LNCaP clone FGC (cell line): ENCODE data around the gene SHB.

ENCODE experiments used
- DNase-seq: peaks from one replicate; pipeline ENCODE4 v3.0.0-alpha.2; 2011; ENCODE audit warnings: low read depth
- H3K4me3 ChIP-seq: 2 replicates; pipeline ENCODE4 v1.5.1; 2011; ENCODE audit warnings: mild to moderate bottlenecking, low read depth, low read length, control low read depth
- TF ChIP-seq, protein P1 (sequence below): IDR thresholded peaks from 2 replicates; pipeline ENCODE4 v1.5.1; 2012; ENCODE audit warnings: mild to moderate bottlenecking; ENCODE audit not compliant: control insufficient read depth, insufficient read depth; ENCODE audit errors: extremely low read depth

SHB gene

DNA sequence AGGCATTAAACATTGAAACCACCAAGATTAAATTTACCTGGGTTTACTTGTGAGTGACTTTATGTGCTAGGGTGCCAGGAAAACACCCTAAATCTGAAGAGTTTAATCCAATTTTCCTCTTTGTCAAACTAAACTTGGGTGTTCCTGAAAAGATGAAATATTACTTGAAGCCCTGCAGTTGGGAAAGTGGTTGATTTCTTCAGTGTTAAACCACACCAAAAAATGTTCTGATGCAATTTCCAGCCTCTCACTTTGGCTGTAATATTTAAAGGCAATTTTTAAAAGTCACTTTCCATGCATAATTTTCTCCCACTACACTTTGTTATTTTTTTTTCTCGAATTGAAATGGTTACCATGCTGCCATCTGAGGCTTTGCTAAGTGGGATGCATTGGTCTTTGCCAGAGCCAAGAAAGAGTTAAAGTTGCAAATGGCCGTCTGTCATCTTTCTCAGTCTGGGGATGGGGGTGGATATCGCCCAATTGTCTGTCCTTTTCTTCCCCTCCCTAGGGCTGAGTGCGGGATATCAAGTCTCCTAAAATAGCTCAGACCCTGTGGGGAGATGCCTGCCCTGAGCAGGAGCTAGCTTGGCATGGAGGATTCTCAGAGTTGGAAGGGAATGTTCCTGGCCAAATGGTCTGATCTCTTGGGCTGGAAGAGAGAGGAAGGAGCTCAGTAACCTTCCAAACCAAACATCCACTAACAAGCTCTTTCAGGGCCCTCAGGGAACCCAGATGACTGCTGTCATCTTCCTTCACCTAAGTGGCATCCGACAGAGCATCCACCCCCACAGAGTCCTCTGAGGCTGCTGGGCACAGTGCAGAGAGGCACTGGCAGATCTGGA lies 13.6 kb upstream of the SHB start:
- no peak overlapping the region for H3K4me3 ChIP-seq
- no peak for DNase-seq
- TF ChIP-seq, protein P1, sequence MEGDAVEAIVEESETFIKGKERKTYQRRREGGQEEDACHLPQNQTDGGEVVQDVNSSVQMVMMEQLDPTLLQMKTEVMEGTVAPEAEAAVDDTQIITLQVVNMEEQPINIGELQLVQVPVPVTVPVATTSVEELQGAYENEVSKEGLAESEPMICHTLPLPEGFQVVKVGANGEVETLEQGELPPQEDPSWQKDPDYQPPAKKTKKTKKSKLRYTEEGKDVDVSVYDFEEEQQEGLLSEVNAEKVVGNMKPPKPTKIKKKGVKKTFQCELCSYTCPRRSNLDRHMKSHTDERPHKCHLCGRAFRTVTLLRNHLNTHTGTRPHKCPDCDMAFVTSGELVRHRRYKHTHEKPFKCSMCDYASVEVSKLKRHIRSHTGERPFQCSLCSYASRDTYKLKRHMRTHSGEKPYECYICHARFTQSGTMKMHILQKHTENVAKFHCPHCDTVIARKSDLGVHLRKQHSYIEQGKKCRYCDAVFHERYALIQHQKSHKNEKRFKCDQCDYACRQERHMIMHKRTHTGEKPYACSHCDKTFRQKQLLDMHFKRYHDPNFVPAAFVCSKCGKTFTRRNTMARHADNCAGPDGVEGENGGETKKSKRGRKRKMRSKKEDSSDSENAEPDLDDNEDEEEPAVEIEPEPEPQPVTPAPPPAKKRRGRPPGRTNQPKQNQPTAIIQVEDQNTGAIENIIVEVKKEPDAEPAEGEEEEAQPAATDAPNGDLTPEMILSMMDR, result no peak

DNA sequence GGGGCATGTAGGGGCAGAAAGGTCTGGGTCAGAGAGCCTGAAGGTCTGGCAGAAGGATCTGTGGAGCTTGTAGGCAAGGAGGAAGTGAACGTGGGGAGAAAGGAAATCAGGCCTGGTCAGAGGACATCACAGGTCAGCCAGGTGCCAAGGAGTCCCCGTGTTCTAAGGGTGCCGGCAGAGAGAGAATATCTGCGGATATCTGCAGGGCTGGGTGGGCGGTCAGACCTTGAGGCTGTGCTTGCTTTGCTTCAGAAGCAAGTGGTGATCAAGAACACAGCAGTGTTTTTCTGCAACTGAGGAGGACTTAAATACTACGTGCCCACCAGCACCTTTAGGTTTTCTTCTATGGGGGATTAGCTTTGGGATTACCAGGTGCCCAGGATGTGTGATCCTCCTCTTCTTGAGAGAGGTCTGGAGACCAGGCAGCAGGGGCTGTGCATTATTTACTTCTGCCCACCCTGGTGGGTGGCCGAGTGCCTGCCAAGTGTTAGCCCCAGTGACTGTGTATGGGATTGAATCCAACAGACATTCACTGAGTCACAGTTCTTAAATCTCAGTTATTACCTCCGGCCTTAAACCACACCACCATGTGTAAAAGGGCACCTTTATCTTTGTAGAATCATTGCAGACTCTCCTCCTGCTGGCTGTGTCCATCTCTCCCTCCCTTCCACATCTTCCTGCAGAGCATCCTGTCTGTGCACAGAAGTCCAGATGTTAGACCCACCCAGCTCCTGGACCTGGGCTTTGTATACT lies 12.5 kb upstream of the SHB start:
- DNase-seq, result no peak
- no peak overlapping the region for H3K4me3 ChIP-seq
- TF ChIP-seq, protein P1, result no peak

DNA sequence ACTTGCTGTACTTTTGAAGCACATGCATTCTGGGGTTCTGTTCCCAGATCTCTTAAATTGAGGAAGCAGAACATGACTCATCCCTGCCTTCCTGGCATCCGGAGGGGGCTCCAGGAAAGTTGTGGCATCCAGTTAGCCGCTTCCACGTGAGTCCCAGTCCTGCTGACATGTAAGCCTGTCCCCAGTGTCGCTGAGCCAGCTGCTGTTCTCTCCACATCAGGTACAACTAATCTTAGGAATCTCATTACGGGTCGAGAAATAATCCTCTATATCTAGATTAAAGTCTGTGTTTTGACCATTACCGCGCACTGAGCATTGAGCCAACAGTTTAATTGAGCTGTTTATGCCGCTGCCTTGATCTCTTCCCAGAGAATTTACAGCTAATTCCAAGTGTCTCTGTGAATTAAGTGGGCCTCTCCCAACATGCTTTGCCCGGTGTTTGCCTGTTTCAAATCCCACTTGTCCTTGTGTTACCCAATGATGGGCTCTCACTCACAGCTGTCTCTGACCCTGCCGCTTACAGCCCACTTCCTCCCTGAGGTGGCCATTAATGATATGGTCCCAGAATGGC lies 10.5 kb upstream of the SHB start:
- no peak for DNase-seq
- no peak overlapping the region for H3K4me3 ChIP-seq
- TF ChIP-seq, protein P1, result no peak

DNA sequence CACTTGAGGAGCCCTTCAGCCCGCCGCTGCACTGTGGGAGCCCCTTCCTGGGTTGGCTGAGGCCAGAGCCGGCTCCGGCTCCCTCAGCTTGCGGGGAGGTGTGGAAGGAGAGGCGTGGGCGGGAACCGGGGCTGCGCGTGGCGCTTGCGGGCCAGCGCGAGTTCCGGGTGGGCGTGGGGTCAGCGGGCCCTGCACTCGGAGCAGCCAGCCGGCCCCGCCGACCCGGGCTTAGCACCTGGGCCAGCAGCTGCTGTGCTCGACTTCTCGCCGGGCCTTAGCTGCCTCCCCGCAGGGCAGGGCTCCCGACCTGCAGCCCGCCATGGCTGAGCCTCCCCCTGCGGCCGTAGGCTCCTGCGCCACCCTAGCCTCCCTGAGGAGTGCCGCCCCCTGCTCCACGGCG lies 6.2 kb upstream of the SHB start:
- no peak for DNase-seq
- TF ChIP-seq, protein P1, result no peak

DNA sequence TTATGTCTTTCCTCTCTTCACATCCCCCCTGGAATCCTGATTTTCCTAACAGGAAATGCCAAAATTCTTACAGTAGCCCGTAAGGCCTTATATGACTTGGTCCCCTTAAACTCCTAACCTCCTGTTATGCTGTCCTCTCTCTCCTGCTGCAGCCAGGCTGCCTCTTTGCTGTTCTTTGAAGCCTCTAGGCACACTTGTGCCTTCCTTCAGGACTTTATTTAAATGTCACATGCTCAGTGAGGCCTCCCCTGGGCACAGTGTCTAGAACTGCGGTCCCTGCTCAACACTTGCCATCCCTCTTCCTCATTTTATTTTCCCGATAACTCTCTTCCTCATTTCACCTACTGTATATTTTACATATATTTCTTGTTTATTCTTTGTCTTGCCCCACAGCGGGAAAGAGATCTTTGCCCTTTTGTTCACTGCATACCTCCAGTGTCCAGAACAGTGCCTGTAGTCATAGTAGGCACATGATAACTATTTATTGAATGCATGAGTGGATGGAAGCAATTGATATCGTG lies 5.5 kb upstream of the SHB start:
- no peak overlapping the region for H3K4me3 ChIP-seq
- TF ChIP-seq, protein P1, result no peak
- DNase-seq, result no peak

More for the DNA sequence above, 6.2 kb upstream of the SHB start:
- H3K4me3 ChIP-seq, result no peak overlapping the region

DNA sequence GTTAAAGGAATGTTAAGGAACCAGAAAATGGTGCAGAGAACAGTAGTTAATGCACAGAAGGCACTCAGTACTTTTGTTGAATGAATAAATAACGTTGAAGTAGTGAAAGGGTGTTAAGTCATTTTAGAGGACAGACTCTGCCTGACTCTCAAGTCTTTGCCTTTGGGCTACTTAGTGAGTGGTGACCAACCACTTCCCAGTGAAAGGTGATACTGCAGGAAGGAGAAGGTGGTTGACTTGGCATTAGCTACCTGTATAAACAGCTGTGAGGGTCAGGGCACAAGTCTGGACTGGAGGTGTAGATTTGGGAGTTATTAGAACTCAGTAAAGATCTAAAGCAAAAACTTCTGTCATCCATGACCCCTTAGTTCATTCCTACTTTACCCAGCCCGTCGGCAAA lies 4.9 kb upstream of the SHB start:
- H3K4me3 ChIP-seq, result no peak overlapping the region
- TF ChIP-seq, protein P1, result no peak
- no peak for DNase-seq
